A549 (cell line): ENCODE measurements around the gene GPD1L.

Experiments
- CBX8 ChIP-seq: fragments of 200-600 bp; sonication (generic); IDR thresholded peaks from 2 replicates; pipeline ENCODE4 v1.6.1; 2016
- CTCF ChIP-seq: fragments of >200 bp; sonication (Bioruptor Twin); formaldehyde crosslinking; IDR thresholded peaks from 3 replicates; pipeline ENCODE4 v1.5.1; 2016
- ESRRA ChIP-seq: fragments of 150-350 bp; IDR thresholded peaks from 2 replicates; pipeline ENCODE4 v1.6.1; 2014; ENCODE audit warnings: mild to moderate bottlenecking, low read length, borderline replicate concordance
- KDM1A ChIP-seq: fragments of 200-600 bp; sonication (generic); IDR thresholded peaks from 2 replicates; pipeline ENCODE4 v1.6.1; 2016; ENCODE audit warnings: low read depth, mild to moderate bottlenecking
- MAFK ChIP-seq: fragments of 450-650 bp; IDR thresholded peaks from 2 replicates; pipeline ENCODE4 v1.6.1; 2014; ENCODE audit not compliant: partially characterized antibody
- MAX ChIP-seq: IDR thresholded peaks from 2 replicates; pipeline ENCODE4 v1.6.1; 2012
- PHF8 ChIP-seq: fragments of 200-600 bp; sonication (generic); IDR thresholded peaks from 2 replicates; pipeline ENCODE4 v1.6.1; 2016; ENCODE audit warnings: low read depth, mild to moderate bottlenecking, antibody characterized with exemption, moderate library complexity, borderline replicate concordance
- POLR2AphosphoS2 ChIP-seq: conservative IDR thresholded peaks from 2 replicates; pipeline ENCODE4 v1.6.1; 2012; ENCODE audit warnings: low read length, improper control_type of control experiment, inconsistent platforms
- RAD21 ChIP-seq, 2 experiments: fragments of >200 bp in 1 of 2; sonication (Bioruptor Twin) in 1 of 2; formaldehyde crosslinking in 1 of 2; IDR thresholded peaks in 1 of 2; conservative IDR thresholded peaks in 1 of 2; 2 replicates in 1 of 2; 3 replicates in 1 of 2; pipeline ENCODE4 v1.6.1; 2012 to 2018; ENCODE audit warnings: inconsistent platforms in 1 of 2
- RFX5 ChIP-seq: fragments of 450-650 bp; IDR thresholded peaks from 2 replicates; pipeline ENCODE4 v1.7.1; 2014; ENCODE audit warnings: antibody characterized with exemption, mild to moderate bottlenecking, moderate library complexity
- RNF2 ChIP-seq: fragments of 200-600 bp; sonication (generic); IDR thresholded peaks from 2 replicates; pipeline ENCODE4 v1.6.1; 2016; ENCODE audit warnings: low read depth, mild to moderate bottlenecking, antibody characterized with exemption, moderate library complexity, borderline replicate concordance
- USF2 ChIP-seq: fragments of 450-650 bp; IDR thresholded peaks from 2 replicates; pipeline ENCODE4 v1.6.1; 2014; ENCODE audit warnings: antibody characterized with exemption

GRCh38 chr3:32084870-32085269 is 21.6 kb upstream of the GPD1L start:
- no peak for TF ChIP-seq RFX5
- TF ChIP-seq PHF8: no peak
- TF ChIP-seq ESRRA: no peak
- TF ChIP-seq RAD21 (conservative IDR thresholded peaks at IDR 0.05 in 1 of 2, IDR thresholded peaks at IDR 0.05 in 1 of 2): no peak
- no peak for TF ChIP-seq MAX
- no peak for TF ChIP-seq USF2
- no peak for TF ChIP-seq KDM1A
- TF ChIP-seq RNF2: no peak
- no peak for TF ChIP-seq CTCF
- no peak for TF ChIP-seq MAFK
- TF ChIP-seq POLR2AphosphoS2: no peak
- TF ChIP-seq CBX8: no peak
